GM10248 (cell line): Measurements from ENCODE around the gene MICU2.

ENCODE experiments used
- CTCF ChIA-PET: fragments of 300-600 bp; sonication (Branson Sonifier 250); formaldehyde crosslinking; extraction: SDS; loops from one replicate; lab custom pipeline; 2021; ENCODE audit warnings: antibody characterized with exemption; lab: Yijun Ruan, JAX
- POLR2A ChIA-PET: fragments of 350-650 bp; sonication (Branson Sonifier 250); formaldehyde crosslinking; extraction: SDS; loops from one replicate; lab custom pipeline; 2020; ENCODE audit warnings: antibody characterized with exemption; lab: Yijun Ruan, JAX
- DNase-seq: peaks from one replicate; pipeline ENCODE4 v3.0.0; 2012; ENCODE audit errors: extremely low spot score
- CTCF ChIP-seq: IDR thresholded peaks from 2 replicates; pipeline ENCODE4 v1.5.1; 2012; ENCODE audit warnings: mild to moderate bottlenecking, low read depth; ENCODE audit errors: extremely low read depth, missing control alignments, control extremely low read depth

MICU2 gene

GRCh38 chr13:21478881-21479808 lies 124.8 kb downstream of the MICU2 start:
- TF ChIP-seq CTCF = peak; percentile 68
- POLR2A ChIA-PET = no interaction called here
- CTCF ChIA-PET = interaction anchor here (0.8 to 9.4 kb wide), 16 partner anchors 11 to 767 kb away, joined by 3 to 147 read pairs (median 4); partner anchors contain the start of gene ZDHHC20

GRCh38 chr13:21476893-21477472 lies 127.0 kb downstream of the MICU2 start:
- POLR2A ChIA-PET = no interaction called here
- DNase-seq = peak; percentile 82
- TF ChIP-seq CTCF = peak; percentile 95
- CTCF ChIA-PET = interaction anchor here (0.6 to 9.4 kb wide), 57 partner anchors 9 to 984 kb away, joined by 3 to 147 read pairs (median 4); partner anchors contain the start of genes MRPL57, SKA3 and ZDHHC20

More at GRCh38 chr13:21478881-21479808, 124.8 kb downstream of the MICU2 start:
- DNase-seq = peak; percentile 49

- POLR2A ChIA-PET = no interaction called here
- CTCF ChIA-PET = interaction anchor here (1.0 to 9.4 kb wide), 3 partner anchors 13 to 180 kb away, joined by 3 to 147 read pairs (median 3); no protein-coding TSS in a partner anchor
Observed at GRCh38 chr13:21475115-21475514, 128.9 kb downstream of the MICU2 start.

GRCh38 chr13:21470785-21471184 lies 133.2 kb downstream of the MICU2 start:
- ChIA-PET CTCF (interaction anchor here (1.0 to 2.9 kb wide), 2 partner anchors 9 to 174 kb away, joined by 3 to 8 read pairs; no protein-coding TSS in a partner anchor), POLR2A (no interaction called here)
- TF ChIP-seq CTCF = no peak
- DNase-seq = no peak

More at GRCh38 chr13:21475115-21475514, 128.9 kb downstream of the MICU2 start:
- no peak for DNase-seq
- no peak for TF ChIP-seq CTCF

GRCh38 chr13:21466527-21466926 lies 137.4 kb downstream of the MICU2 start:
- no peak for TF ChIP-seq CTCF
- no peak for DNase-seq
- ChIA-PET CTCF (interaction anchor here (1.4 to 4.5 kb wide), 4 partner anchors 11 to 542 kb away, joined by 3 to 34 read pairs (median 8); no protein-coding TSS in a partner anchor), POLR2A (no interaction called here)

GRCh38 chr13:21465710-21466160 lies 138.2 kb downstream of the MICU2 start:
- POLR2A ChIA-PET = no interaction called here

More at GRCh38 chr13:21465710-21466160, 138.2 kb downstream of the MICU2 start:
- CTCF ChIA-PET = interaction anchor here (1.8 to 4.5 kb wide), 3 partner anchors 12 to 541 kb away, joined by 3 to 34 read pairs (median 12); no protein-coding TSS in a partner anchor
- TF ChIP-seq CTCF = no peak
- DNase-seq = no peak
